ENCODE measurements around the gene MAD1L1.

Gene MAD1L1

GRCh38 chr7:2257651-2258050 is 24.9 kb upstream of the MAD1L1 start:
- no peak for DNase-seq

- DNase-seq: no peak
These were observed 24.4 kb upstream of the MAD1L1 start for GRCh38 chr7:2257046-2257551.

GRCh38 chr7:2256306-2257045 is 23.7 kb upstream of the MAD1L1 start:
- no peak for DNase-seq

- DNase-seq: no peak
These were observed 22.7 kb upstream of the MAD1L1 start for GRCh38 chr7:2255145-2256139.

GRCh38 chr7:2254429-2255144 is 21.8 kb upstream of the MAD1L1 start:
- no peak for DNase-seq

- DNase-seq: no peak
These were observed 20.9 kb upstream of the MAD1L1 start for GRCh38 chr7:2253525-2254244.

- DNase-seq: no peak
These were observed 20.3 kb upstream of the MAD1L1 start for GRCh38 chr7:2253021-2253420.

GRCh38 chr7:2251841-2252771 is 19.4 kb upstream of the MAD1L1 start:
- DNase-seq: peak in 1 of 5 experiments; percentile 56

GRCh38 chr7:2251381-2251780 is 18.6 kb upstream of the MAD1L1 start:
- no peak for DNase-seq

GRCh38 chr7:2249744-2250323 is 17.1 kb upstream of the MAD1L1 start:
- no peak for DNase-seq

- peak in 1 of 5 experiments; percentile 47 for DNase-seq
These were observed 16.4 kb upstream of the MAD1L1 start for GRCh38 chr7:2248984-2249694.

GRCh38 chr7:2247141-2247995 is 14.6 kb upstream of the MAD1L1 start:
- no peak for DNase-seq

GRCh38 chr7:2245883-2246675 is 13.3 kb upstream of the MAD1L1 start:
- no peak for DNase-seq

- no peak for DNase-seq
These were observed 11.8 kb upstream of the MAD1L1 start for GRCh38 chr7:2244404-2244995.

GRCh38 chr7:2243458-2243857 is 10.7 kb upstream of the MAD1L1 start:
- no peak for DNase-seq

GRCh38 chr7:2242541-2243429 is 10.0 kb upstream of the MAD1L1 start:
- peak in 1 of 5 experiments; percentile 47 for DNase-seq

All from T-helper 2 cell (primary cell).